ENCODE measurements around the gene AP3M1. TPM values are rescaled to one million over a fixed set of nuclear protein-coding genes. Genes with fewer than 3 reads are reported as not detected.
"Not testable (repeated sequence)": the region's sequence is repeated elsewhere in the genome, so short reads cannot be mapped to it uniquely, and the experiment has no call there.

Gene AP3M1
- total RNA-seq, 2 experiments from 2014 or later: 43.1 to 43.9 TPM

- no peak for DNase-seq
- ChIA-PET POLR2A (interaction anchor here (0.7 kb wide), 1 partner anchor 39 kb away, joined by 3 read pairs; no protein-coding TSS in a partner anchor), CTCF (interaction anchor here (1.2 kb wide), 1 partner anchor 57 kb away, joined by 5 read pairs; no protein-coding TSS in a partner anchor)
- intact Hi-C loops (cut with micrococcal nuclease): no loop called here
- Mint-ChIP-seq H3K4me1 (ENCODE audit: low read depth) (peaks cover 19% of the 10 kb centered on the region), H3K27me3 (no peaks in the 10 kb centered on the region), H3K9me3 (no peaks in the 10 kb centered on the region), H3K27ac (no peak overlapping the region), H3K36me3 (no peaks in the 10 kb centered on the region), H3K4me3 (no peak overlapping the region)
These were observed 6.3 kb upstream of the AP3M1 start for GRCh38 chr10:74156919-74157289.

- H3K27me3 Mint-ChIP-seq: no peaks in the 10 kb centered on the region
These were observed 3.0 kb upstream of the AP3M1 start for GRCh38 chr10:74153676-74154075.

GRCh38 chr10:74153123-74153522, 2.5 kb upstream of the AP3M1 start:
- intact Hi-C loops (cut with micrococcal nuclease): loop anchor here (5.0 kb wide), 1 partner anchor 959 kb away; the partner anchor contains the start of gene SAMD8
- no peaks in the 10 kb centered on the region for H3K9me3 Mint-ChIP-seq
- H3K27ac Mint-ChIP-seq: no peak overlapping the region
- ChIA-PET POLR2A (no interaction called here), CTCF (interaction anchor here (1.4 to 2.0 kb wide), 2 partner anchors 60 to 91 kb away, joined by 4 to 5 read pairs; no protein-coding TSS in a partner anchor)
- DNase-seq: no peak
- peaks cover 28% of the 10 kb centered on the region for H3K4me1 Mint-ChIP-seq (ENCODE audit: low read depth)
- H3K27me3 Mint-ChIP-seq: no peaks in the 10 kb centered on the region
- peaks cover under 1% of the 10 kb centered on the region for H3K36me3 Mint-ChIP-seq
- H3K4me3 Mint-ChIP-seq: no peak overlapping the region

More at GRCh38 chr10:74153676-74154075, 3.0 kb upstream of the AP3M1 start:
- H3K36me3 Mint-ChIP-seq: no peaks in the 10 kb centered on the region
- intact Hi-C loops (cut with micrococcal nuclease): loop anchor here (5.0 kb wide), 1 partner anchor 959 kb away; the partner anchor contains the start of gene SAMD8
- H3K4me3 Mint-ChIP-seq: no peak overlapping the region
- H3K4me1 Mint-ChIP-seq (ENCODE audit: low read depth): peaks cover 22% of the 10 kb centered on the region
- ChIA-PET CTCF (interaction anchor here (1.4 to 2.0 kb wide), 2 partner anchors 60 to 91 kb away, joined by 4 to 5 read pairs; no protein-coding TSS in a partner anchor), POLR2A (interaction anchor here (1.0 kb wide), 1 partner anchor 23 kb away, joined by 4 read pairs; no protein-coding TSS in a partner anchor)
- no peak overlapping the region for H3K27ac Mint-ChIP-seq
- H3K9me3 Mint-ChIP-seq: no peaks in the 10 kb centered on the region
- DNase-seq: no peak

- Mint-ChIP-seq H3K9me3 (no peaks in the 10 kb centered on the region), H3K27ac (no peak overlapping the region), H3K27me3 (no peaks in the 10 kb centered on the region), H3K36me3 (peaks cover 3% of the 10 kb centered on the region), H3K4me3 (no peak overlapping the region), H3K4me1 (ENCODE audit: low read depth) (peaks cover 33% of the 10 kb centered on the region)
- POLR2A ChIA-PET: interaction anchor here (1.9 kb wide), 1 partner anchor 25 kb away, joined by 24 read pairs; no protein-coding TSS in a partner anchor
- CTCF ChIA-PET: interaction anchor here (0.8 to 2.0 kb wide), 5 partner anchors 61 to 266 kb away, joined by 3 to 5 read pairs (median 5); no protein-coding TSS in a partner anchor
- intact Hi-C loops (cut with micrococcal nuclease): loop anchor here (1.0 to 5.0 kb wide), 4 partner anchors 24 to 960 kb away; partner anchors contain the start of gene SAMD8
- DNase-seq: no peak
These were observed 1.5 kb upstream of the AP3M1 start for GRCh38 chr10:74151879-74152722.

- Mint-ChIP-seq H3K27me3 (no peaks in the 10 kb centered on the region), H3K9me3 (no peaks in the 10 kb centered on the region), H3K36me3 (peaks cover 5% of the 10 kb centered on the region), H3K27ac (no peak within 1 kb of the TSS), H3K4me3 (no peak within 1 kb of the TSS), H3K4me1 (ENCODE audit: low read depth) (peaks cover 39% of the 10 kb centered on the region)
- intact Hi-C loops (cut with micrococcal nuclease): loop anchor here (1.0 to 5.0 kb wide), 5 partner anchors 25 to 961 kb away; partner anchors contain the start of gene SAMD8
- ChIA-PET POLR2A (interaction anchor here (1.4 to 1.9 kb wide), 3 partner anchors 26 to 1084 kb away, joined by 3 to 24 read pairs (median 5); partner anchors contain the start of gene COMTD1), CTCF (interaction anchor here (0.7 to 1.6 kb wide), 10 partner anchors 14 to 1060 kb away, joined by 3 to 5 read pairs (median 4); no protein-coding TSS in a partner anchor)
- DNase-seq: peak; percentile 100
These were observed 606 bp upstream of the AP3M1 start, which contains the start of gene ADK for GRCh38 chr10:74150990-74151878. TSS of gene ADK (plus strand) at chr10:74151221. CDS start at chr10:74151279, 58 bp downstream.

- H3K27ac Mint-ChIP-seq; H3K27me3 Mint-ChIP-seq; H3K9me3 Mint-ChIP-seq; intact Hi-C loops (cut with micrococcal nuclease); H3K4me3 Mint-ChIP-seq; CTCF ChIA-PET; H3K36me3 Mint-ChIP-seq; DNase-seq; POLR2A ChIA-PET: not testable (repeated sequence)
- H3K4me1 Mint-ChIP-seq (ENCODE audit: low read depth): peaks cover 37% of the 10 kb centered on the region
These were observed 3.6 kb downstream of the AP3M1 start for GRCh38 chr10:74146980-74147379.

- Mint-ChIP-seq H3K4me3 (no peak overlapping the region), H3K9me3 (no peaks in the 10 kb centered on the region), H3K4me1 (ENCODE audit: low read depth) (peaks cover 36% of the 10 kb centered on the region), H3K27me3 (no peaks in the 10 kb centered on the region), H3K36me3 (peaks cover 7% of the 10 kb centered on the region), H3K27ac (no peak overlapping the region)
- no peak for DNase-seq
- POLR2A ChIA-PET: no interaction called here
- intact Hi-C loops (cut with micrococcal nuclease): no loop called here
- CTCF ChIA-PET: no interaction called here
These were observed 5.5 kb downstream of the AP3M1 start for GRCh38 chr10:74145133-74145532.

- Mint-ChIP-seq H3K9me3 (no peaks in the 10 kb centered on the region), H3K36me3 (peaks cover 17% of the 10 kb centered on the region), H3K27ac (no peak overlapping the region), H3K4me3 (no peak overlapping the region), H3K4me1 (ENCODE audit: low read depth) (peaks cover 12% of the 10 kb centered on the region), H3K27me3 (no peaks in the 10 kb centered on the region)
- ChIA-PET POLR2A (no interaction called here), CTCF (interaction anchor here (0.7 kb wide), 1 partner anchor 907 kb away, joined by 4 read pairs; no protein-coding TSS in a partner anchor)
- intact Hi-C loops (cut with micrococcal nuclease): no loop called here
- DNase-seq: no peak
These were observed 10.1 kb downstream of the AP3M1 start for GRCh38 chr10:74140553-74140952.

GRCh38 chr10:74139981-74140380, 10.6 kb downstream of the AP3M1 start:
- Mint-ChIP-seq H3K27me3 (no peaks in the 10 kb centered on the region), H3K4me3 (no peak overlapping the region), H3K27ac (no peak overlapping the region), H3K36me3 (peaks cover 17% of the 10 kb centered on the region), H3K4me1 (ENCODE audit: low read depth) (peaks cover 7% of the 10 kb centered on the region), H3K9me3 (no peaks in the 10 kb centered on the region)
- POLR2A ChIA-PET: no interaction called here
- DNase-seq: no peak
- intact Hi-C loops (cut with micrococcal nuclease): no loop called here
- CTCF ChIA-PET: interaction anchor here (0.7 kb wide), 1 partner anchor 907 kb away, joined by 4 read pairs; no protein-coding TSS in a partner anchor

GRCh38 chr10:74138596-74138995, 12.0 kb downstream of the AP3M1 start:
- intact Hi-C loops (cut with micrococcal nuclease); DNase-seq; H3K4me3 Mint-ChIP-seq; H3K4me1 Mint-ChIP-seq (ENCODE audit: low read depth); H3K27me3 Mint-ChIP-seq; H3K27ac Mint-ChIP-seq; H3K9me3 Mint-ChIP-seq: not testable (repeated sequence)
- H3K36me3 Mint-ChIP-seq: peaks cover 28% of the 10 kb centered on the region
- POLR2A ChIA-PET: interaction anchor here (1.1 kb wide), 1 partner anchor 38 kb away, joined by 3 read pairs; no protein-coding TSS in a partner anchor
- CTCF ChIA-PET: interaction anchor here (1.2 kb wide), 1 partner anchor 15 kb away, joined by 3 read pairs; no protein-coding TSS in a partner anchor

- CTCF ChIA-PET: interaction anchor here (0.9 to 1.2 kb wide), 2 partner anchors 13 to 14 kb away, joined by 3 read pairs; partner anchors contain the start of genes ADK and AP3M1
- peaks cover 30% of the 10 kb centered on the region for H3K36me3 Mint-ChIP-seq
- H3K27me3 Mint-ChIP-seq: no peaks in the 10 kb centered on the region
These were observed 12.6 kb downstream of the AP3M1 start for GRCh38 chr10:74137992-74138391.

More at GRCh38 chr10:74137992-74138391, 12.6 kb downstream of the AP3M1 start:
- DNase-seq: no peak
- intact Hi-C loops (cut with micrococcal nuclease): no loop called here
- Mint-ChIP-seq H3K9me3 (no peaks in the 10 kb centered on the region), H3K4me1 (ENCODE audit: low read depth) (peaks cover 4% of the 10 kb centered on the region), H3K27ac (no peak overlapping the region), H3K4me3 (no peak overlapping the region)
- POLR2A ChIA-PET: interaction anchor here (1.1 kb wide), 1 partner anchor 38 kb away, joined by 3 read pairs; no protein-coding TSS in a partner anchor
